Stimulated activated CD8-positive, alpha-beta memory T cell treated with anti-CD3 and anti-CD28 coated beads, Interleukin-12 subunit alpha, Interleukin-12 subunit beta, amount 100 ng/mL, for 1 hour (primary cell): ENCODE data around the gene MRGPRF.

Experiments used
- DNase-seq: peaks from one replicate; pipeline ENCODE4 v3.0.0-alpha.2; 2020; ENCODE audit warnings: low read depth

The MRGPRF gene

GRCh38 chr11:69022260-69022659, 9.2 kb upstream of the MRGPRF start:
- no peak for DNase-seq

- no peak for DNase-seq
These were observed 5.9 kb upstream of the MRGPRF start for GRCh38 chr11:69018924-69019323.

- no peak for DNase-seq
These were observed 4.9 kb upstream of the MRGPRF start for GRCh38 chr11:69017951-69018350.

GRCh38 chr11:69014898-69015549, 2.0 kb upstream of the MRGPRF start:
- DNase-seq = no peak

GRCh38 chr11:69014084-69014851, 1.2 kb upstream of the MRGPRF start:
- DNase-seq = no peak

- DNase-seq = no peak
These were observed 696 bp downstream of the MRGPRF start for GRCh38 chr11:69012092-69013008.

GRCh38 chr11:69011624-69012091, 1.4 kb downstream of the MRGPRF start:
- no peak for DNase-seq

- no peak for DNase-seq
These were observed 2.0 kb downstream of the MRGPRF start for GRCh38 chr11:69010964-69011623.

- no peak for DNase-seq
These were observed 2.6 kb downstream of the MRGPRF start for GRCh38 chr11:69010361-69010891.

- no peak for DNase-seq
These were observed 3.4 kb downstream of the MRGPRF start for GRCh38 chr11:69009441-69010211.

- DNase-seq = no peak
These were observed 4.2 kb downstream of the MRGPRF start for GRCh38 chr11:69008737-69009440.

GRCh38 chr11:69007975-69008381, 5.1 kb downstream of the MRGPRF start:
- no peak for DNase-seq

GRCh38 chr11:69006816-69007215, 6.2 kb downstream of the MRGPRF start:
- DNase-seq = no peak

- DNase-seq = no peak
These were observed 7.2 kb downstream of the MRGPRF start for GRCh38 chr11:69005631-69006368.

- DNase-seq = no peak
These were observed 7.8 kb downstream of the MRGPRF start for GRCh38 chr11:69005183-69005630.

- DNase-seq = no peak
These were observed 8.4 kb downstream of the MRGPRF start for GRCh38 chr11:69004411-69005182.

GRCh38 chr11:69003866-69004367, 9.1 kb downstream of the MRGPRF start:
- DNase-seq = no peak

- no peak for DNase-seq
These were observed 9.7 kb downstream of the MRGPRF start for GRCh38 chr11:69003301-69003865.
